BJ (cell line): ENCODE measurements around the gene DPEP3. TPM values are rescaled to one million over a fixed set of nuclear protein-coding genes. Genes with fewer than 3 reads are reported as not detected.
"Not testable (repeated sequence)": the region's sequence is repeated elsewhere in the genome, so short reads cannot be mapped to it uniquely, and the experiment has no call there.

Experiments
- CTCF ChIA-PET: fragments of 350-600 bp; formaldehyde crosslinking; extraction: SDS; loops from one replicate; lab custom pipeline; 2021; ENCODE audit warnings: antibody characterized with exemption, inconsistent platforms; lab: Yijun Ruan, JAX
- POLR2A ChIA-PET: fragments of 300-600 bp; sonication (Branson Sonifier 250); formaldehyde crosslinking; extraction: SDS; loops from one replicate; lab custom pipeline; 2021; ENCODE audit warnings: antibody characterized with exemption; lab: Charles Lee
- DNase-seq: peaks from one replicate; pipeline ENCODE4 v3.0.0-alpha.2; 2011; ENCODE audit warnings: low read depth
- H3K27me3 ChIP-seq: 2 replicates; pipeline ENCODE4 v1.6.0; 2011; ENCODE audit warnings: low read length; ENCODE audit not compliant: control insufficient read depth, insufficient read depth
- H3K36me3 ChIP-seq: 2 replicates; pipeline ENCODE4 v1.5.1; 2011; ENCODE audit warnings: low read length; ENCODE audit not compliant: control insufficient read depth, insufficient read depth
- H3K4me3 ChIP-seq: 2 replicates; pipeline ENCODE4 v1.5.1; 2011; ENCODE audit warnings: low read depth, mild to moderate bottlenecking, control low read depth, low read length
- polyA plus RNA-seq: library from polyadenylated mRNA; depleted of rRNA; stranded (reverse); fragments of >200 nt; gene quantifications from 2 replicates; pipeline ENCODE4 v1.2.3, GENCODE V29; 2011
- TF ChIP-seq, protein P1 (sequence below): IDR thresholded peaks from 2 replicates; pipeline ENCODE4 v1.5.1; 2011; ENCODE audit warnings: low read depth, mild to moderate bottlenecking, control low read depth, inconsistent platforms, low read length, moderate library complexity; ENCODE audit not compliant: insufficient read depth

The DPEP3 gene
- polyA plus RNA-seq, 1 experiment = not detected

GRCh38 chr16:67999985-68000384, 19.7 kb upstream of the DPEP3 start:
- H3K36me3 ChIP-seq = no peaks in the 10 kb centered on the region
- CTCF ChIA-PET = interaction anchor here (0.6 kb wide), 1 partner anchor 10 kb away, joined by 3 read pairs; no protein-coding TSS in a partner anchor
- POLR2A ChIA-PET = no interaction called here
- H3K27me3 ChIP-seq = no peaks in the 10 kb centered on the region
- no peak overlapping the region for H3K4me3 ChIP-seq
- DNase-seq = no peak
- TF ChIP-seq, protein P1, sequence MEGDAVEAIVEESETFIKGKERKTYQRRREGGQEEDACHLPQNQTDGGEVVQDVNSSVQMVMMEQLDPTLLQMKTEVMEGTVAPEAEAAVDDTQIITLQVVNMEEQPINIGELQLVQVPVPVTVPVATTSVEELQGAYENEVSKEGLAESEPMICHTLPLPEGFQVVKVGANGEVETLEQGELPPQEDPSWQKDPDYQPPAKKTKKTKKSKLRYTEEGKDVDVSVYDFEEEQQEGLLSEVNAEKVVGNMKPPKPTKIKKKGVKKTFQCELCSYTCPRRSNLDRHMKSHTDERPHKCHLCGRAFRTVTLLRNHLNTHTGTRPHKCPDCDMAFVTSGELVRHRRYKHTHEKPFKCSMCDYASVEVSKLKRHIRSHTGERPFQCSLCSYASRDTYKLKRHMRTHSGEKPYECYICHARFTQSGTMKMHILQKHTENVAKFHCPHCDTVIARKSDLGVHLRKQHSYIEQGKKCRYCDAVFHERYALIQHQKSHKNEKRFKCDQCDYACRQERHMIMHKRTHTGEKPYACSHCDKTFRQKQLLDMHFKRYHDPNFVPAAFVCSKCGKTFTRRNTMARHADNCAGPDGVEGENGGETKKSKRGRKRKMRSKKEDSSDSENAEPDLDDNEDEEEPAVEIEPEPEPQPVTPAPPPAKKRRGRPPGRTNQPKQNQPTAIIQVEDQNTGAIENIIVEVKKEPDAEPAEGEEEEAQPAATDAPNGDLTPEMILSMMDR = no peak

DNA sequence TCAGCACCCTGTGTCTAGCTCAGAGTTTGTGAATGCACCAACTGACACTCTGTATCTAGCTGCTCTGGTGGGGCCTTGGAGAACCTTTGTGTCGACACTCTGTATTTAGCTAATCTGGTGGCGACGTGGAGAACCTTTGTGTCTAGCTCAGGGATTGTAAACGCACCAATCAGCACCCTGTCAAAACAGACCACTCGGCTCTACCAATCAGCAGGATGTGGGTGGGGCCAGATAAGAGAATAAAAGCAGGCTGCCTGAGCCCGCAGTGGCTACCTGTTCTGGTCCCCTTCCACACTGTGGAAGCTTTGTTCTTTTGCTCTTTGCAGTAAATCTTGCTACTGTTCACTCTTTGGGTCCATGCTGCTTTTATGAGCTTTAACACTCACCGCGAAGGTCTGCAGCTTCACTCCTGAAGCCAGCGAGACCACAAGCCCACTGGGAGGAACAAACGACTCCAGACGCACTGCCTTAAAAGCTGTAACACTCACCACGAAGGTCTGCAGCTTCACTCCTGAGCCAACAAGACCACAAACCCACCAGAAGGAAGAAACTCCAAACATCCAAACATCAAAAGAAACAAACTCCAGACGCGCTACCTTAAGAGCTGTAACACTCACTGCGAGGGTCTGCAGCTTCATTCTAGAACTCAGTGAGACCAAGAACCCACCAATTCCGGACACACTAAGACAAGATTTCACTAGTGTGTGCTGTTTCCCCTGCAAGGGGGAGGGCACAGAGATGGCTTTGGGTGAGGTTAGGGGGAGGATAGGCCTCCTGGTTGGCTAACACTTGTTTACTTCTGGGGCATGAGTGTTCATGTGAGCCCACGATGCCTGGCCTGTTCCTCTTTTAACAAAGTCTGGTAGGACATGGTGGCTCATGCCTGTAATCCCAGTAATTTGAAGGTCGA, 18.7 kb upstream of the DPEP3 start, which contains the start of gene DPEP2:
Gene DPEP2, minus strand, starts transcription at position 706 of the 910 bp plus-strand sequence. CDS start 6,272 bp downstream, outside the sequence.
- H3K4me3 ChIP-seq, H3K27me3 ChIP-seq, DNase-seq, POLR2A ChIA-PET, H3K36me3 ChIP-seq: not testable (repeated sequence)
- CTCF ChIA-PET = interaction anchor here (1.0 to 1.1 kb wide), 3 partner anchors 10 to 66 kb away, joined by 3 read pairs; no protein-coding TSS in a partner anchor

DNA sequence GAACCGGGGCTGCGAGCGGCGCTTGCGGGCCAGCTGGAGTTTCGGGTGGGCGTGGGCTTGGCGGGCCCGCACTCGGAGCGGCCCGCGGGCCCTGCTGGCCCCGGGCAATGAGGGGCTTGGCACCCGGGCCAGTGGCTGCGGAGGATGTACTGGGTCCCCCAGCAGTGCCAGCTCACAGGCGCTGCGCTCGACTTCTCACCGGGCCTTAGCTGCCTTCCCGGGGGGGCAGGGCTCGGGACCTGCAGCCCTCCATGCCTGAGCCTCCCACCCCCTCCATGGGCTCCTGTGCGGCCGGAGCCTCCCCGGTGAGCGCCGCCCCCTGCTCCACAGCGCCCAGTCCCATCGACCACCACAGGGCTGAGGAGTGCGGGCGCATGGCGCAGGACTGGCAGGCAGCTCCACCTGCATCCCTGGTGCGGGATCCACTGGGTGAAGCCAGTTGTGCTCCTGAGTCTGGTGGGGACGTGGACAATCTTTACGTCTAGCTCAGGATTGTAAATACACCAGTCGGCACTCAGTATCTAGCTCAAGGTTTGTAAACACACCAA, 18.0 kb upstream of the DPEP3 start:
- POLR2A ChIA-PET, H3K4me3 ChIP-seq, DNase-seq, H3K27me3 ChIP-seq, H3K36me3 ChIP-seq: not testable (repeated sequence)
- CTCF ChIA-PET = interaction anchor here (1.0 to 1.1 kb wide), 3 partner anchors 10 to 67 kb away, joined by 3 read pairs; no protein-coding TSS in a partner anchor

DNA sequence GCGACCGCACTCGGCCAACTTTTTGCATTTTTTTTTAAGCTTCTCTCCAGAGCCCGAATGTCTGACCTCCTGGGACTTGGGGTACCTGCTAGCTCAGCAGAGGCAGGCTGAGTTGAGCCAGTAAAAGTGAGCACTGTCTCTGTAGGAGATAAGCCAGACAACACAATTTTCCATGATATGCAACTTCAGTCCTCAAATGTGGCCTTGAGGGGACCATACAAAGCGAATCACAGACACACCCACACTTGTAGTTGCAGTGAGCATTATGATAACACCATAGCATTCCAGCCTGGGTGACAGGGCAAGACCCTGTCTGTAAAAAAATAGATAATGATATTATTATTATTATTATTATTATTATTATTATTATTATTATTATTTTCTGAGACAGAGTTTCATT, 16.4 kb upstream of the DPEP3 start:
- no peaks in the 10 kb centered on the region for H3K27me3 ChIP-seq
- POLR2A ChIA-PET = no interaction called here
- CTCF ChIA-PET = interaction anchor here (1.5 kb wide), 1 partner anchor 67 kb away, joined by 3 read pairs; no protein-coding TSS in a partner anchor
- TF ChIP-seq, protein P1 = no peak
- H3K4me3 ChIP-seq = no peak overlapping the region
- H3K36me3 ChIP-seq = no peaks in the 10 kb centered on the region
- DNase-seq = no peak

- DNase-seq = no peak
- TF ChIP-seq, protein P1 = no peak
- POLR2A ChIA-PET = no interaction called here
These were observed 15.1 kb upstream of the DPEP3 start for GRCh38 chr16:67995423-67995822.

GRCh38 chr16:67994040-67994408, 13.7 kb upstream of the DPEP3 start:
- POLR2A ChIA-PET, DNase-seq, H3K4me3 ChIP-seq, H3K27me3 ChIP-seq, H3K36me3 ChIP-seq: not testable (repeated sequence)
- CTCF ChIA-PET = interaction anchor here (0.6 to 1.4 kb wide), 15 partner anchors 8 to 1791 kb away, joined by 3 to 8 read pairs (median 4); no protein-coding TSS in a partner anchor

More at GRCh38 chr16:67995423-67995822, 15.1 kb upstream of the DPEP3 start:
- H3K27me3 ChIP-seq = no peaks in the 10 kb centered on the region
- H3K36me3 ChIP-seq = no peaks in the 10 kb centered on the region
- CTCF ChIA-PET = interaction anchor here (1.0 kb wide), 2 partner anchors 10 to 27 kb away, joined by 3 read pairs; no protein-coding TSS in a partner anchor
- no peak overlapping the region for H3K4me3 ChIP-seq
